Fibroblast of villous mesenchyme (primary cell): ENCODE results near the gene NINJ1. TPM values are rescaled to one million over a fixed set of nuclear protein-coding genes. Genes with fewer than 3 reads are reported as not detected.
"Not testable (repeated sequence)": the region's sequence is repeated elsewhere in the genome, so short reads cannot be mapped to it uniquely, and the experiment has no call there.

ENCODE experiments used
- DNase-seq: peaks from one replicate; pipeline ENCODE4 v3.0.0-alpha.2; 2010; ENCODE audit warnings: low read depth
- H3K4me3 ChIP-seq: 2 replicates; pipeline ENCODE4 v1.5.1; 2011; ENCODE audit warnings: low read depth, mild to moderate bottlenecking, low read length
- CTCF ChIP-seq: IDR thresholded peaks from 2 replicates; pipeline ENCODE4 v1.5.1; 2012; ENCODE audit warnings: low read depth, mild to moderate bottlenecking, low read length; ENCODE audit not compliant: insufficient read depth
- total RNA-seq: library from RNA; depleted of rRNA; stranded (reverse); fragments of >200 nt; gene quantifications from 2 replicates; pipeline ENCODE4 v1.2.3, GENCODE V29; 2012

Gene NINJ1
- total RNA-seq, 1 donor = 33.7 TPM

GRCh38 chr9:93148721-93149120 lies 14.7 kb upstream of the NINJ1 start:
- H3K4me3 ChIP-seq = no peak overlapping the region
- no peak for DNase-seq
- TF ChIP-seq CTCF = no peak

- no peak for TF ChIP-seq CTCF
Measured at GRCh38 chr9:93147632-93148031, 13.6 kb upstream of the NINJ1 start.

DNA sequence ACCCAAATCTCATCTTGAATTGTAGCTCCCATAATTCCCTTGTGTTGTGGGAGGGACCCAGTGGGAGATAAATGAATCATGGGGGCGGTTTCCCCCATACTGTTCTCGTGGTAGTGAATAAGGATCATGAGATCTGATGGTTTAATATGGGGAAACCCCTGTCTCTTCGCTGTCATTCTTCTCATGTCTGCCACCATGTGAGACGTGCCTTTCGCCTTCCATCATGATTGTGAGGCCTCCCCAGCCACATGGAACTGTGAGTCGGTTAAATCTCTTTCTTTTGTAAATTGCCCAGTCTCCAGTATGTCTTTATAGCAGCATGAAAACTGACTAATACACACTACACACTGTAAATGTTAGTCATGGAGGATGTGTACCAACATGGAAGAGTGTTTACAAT lies 12.6 kb upstream of the NINJ1 start:
- not testable (repeated sequence) for H3K4me3 ChIP-seq, DNase-seq

More at GRCh38 chr9:93147632-93148031, 13.6 kb upstream of the NINJ1 start:
- H3K4me3 ChIP-seq = no peak overlapping the region
- no peak for DNase-seq

GRCh38 chr9:93143830-93144530 lies 9.9 kb upstream of the NINJ1 start:
- no peak for TF ChIP-seq CTCF
- no peak for DNase-seq
- H3K4me3 ChIP-seq = no peak overlapping the region

DNA sequence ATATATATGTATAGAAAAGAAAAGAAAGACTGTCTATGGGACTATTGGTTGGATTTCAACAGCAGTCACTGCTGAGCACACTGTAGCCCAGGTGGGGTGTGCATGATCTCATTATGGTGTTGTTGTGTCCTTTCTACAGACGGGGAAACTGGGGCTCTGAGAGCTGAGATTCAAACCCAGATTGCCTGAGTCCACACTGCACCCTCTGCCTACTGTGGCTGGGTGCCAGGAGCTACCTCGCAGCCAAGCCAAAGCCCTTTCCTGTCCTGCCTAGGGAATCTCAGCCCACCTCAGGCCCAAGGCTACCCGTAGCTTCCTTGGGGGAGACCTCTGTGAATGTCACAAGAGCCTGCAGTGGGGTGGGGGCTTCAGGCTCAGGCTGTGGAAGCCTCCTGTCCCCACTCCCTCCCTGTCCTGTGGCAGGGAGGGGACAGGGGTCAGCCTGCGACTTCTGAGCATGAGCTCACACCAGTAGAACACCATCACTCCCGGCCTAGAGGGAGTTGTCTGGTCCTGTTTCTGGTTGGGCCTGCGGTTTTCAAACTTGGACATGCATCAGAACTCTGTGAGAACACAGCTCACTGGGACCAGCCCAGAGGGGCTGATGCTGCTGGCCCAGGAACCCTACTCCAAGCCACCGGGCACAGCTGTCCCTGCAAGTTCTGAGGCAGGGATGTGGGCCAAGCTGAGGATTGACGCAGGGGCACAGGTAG lies 7.9 kb upstream of the NINJ1 start:
- no peak overlapping the region for H3K4me3 ChIP-seq
- no peak for TF ChIP-seq CTCF
- DNase-seq = no peak

DNA sequence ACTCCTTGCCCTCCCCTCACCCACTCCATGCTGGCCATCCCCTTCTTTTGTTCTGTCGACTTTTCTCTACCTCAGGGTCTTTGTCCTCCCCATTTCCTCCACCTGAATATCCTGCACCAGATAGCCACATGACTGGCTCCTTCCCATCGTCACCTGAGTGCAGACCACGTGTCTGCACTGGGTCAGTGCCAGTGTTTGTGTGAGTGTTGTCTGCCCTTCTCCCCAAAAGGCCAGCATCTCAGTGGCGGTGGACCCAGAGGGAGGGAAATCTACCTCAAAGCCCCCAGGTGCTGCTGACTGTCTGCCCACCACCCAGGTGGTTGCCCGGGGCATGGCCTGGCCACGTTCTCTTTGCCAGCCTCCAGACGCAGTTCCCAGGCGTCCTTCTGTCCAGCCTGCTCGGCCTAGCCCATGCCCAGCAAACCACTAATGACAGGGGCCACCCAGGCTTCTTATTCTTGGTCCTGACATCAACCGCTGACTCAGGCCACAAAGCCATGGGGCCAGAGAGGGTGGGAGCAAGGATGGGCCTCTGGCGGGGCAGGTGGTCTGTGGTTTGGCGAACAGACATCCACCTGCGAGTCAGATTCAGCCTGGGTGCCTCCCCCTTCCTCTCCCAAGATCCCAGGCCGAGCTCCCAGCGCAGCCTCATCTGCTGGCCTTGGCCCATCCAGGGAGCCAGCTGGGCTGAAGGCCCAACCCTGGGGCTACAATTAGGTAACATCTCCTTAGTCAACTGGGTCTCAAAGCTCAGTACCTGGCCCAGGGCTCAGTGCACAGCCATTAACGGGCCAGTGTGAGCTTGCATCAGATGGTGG lies 5.5 kb upstream of the NINJ1 start:
- TF ChIP-seq CTCF = no peak
- DNase-seq = no peak
- H3K4me3 ChIP-seq = no peak overlapping the region

DNA sequence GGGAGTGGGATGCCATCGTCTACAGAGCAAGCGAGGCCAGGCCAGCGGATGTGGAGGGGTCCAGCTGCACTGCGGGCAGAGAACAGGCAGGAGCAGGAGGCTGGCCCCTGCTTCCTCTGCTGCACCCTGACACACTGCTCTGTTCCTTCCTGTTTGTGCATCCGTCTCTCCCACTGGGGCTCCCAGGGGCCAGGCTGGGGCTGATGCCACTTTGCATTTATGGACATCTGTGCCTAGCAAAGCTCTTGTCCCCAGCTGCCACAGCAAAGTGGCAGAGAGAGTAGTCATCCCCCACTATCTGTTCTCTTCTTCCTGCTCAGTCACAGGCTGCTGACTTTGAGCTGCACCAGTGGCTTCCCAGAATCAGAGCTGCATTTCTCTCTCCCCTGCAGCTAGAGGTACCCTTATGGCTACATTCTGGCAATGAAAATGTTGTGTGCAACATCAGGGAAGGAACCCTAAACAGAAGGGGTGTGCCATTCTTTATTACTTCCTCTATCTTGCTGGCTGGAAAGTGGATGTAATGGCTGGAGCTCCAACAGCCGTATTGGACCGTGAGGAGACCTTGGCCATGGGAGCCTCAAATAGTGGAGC lies 4.2 kb upstream of the NINJ1 start:
- TF ChIP-seq CTCF = no peak
- no peak overlapping the region for H3K4me3 ChIP-seq
- DNase-seq = no peak
